ENCODE results near the gene CEP85. TPM values are rescaled to one million over a fixed set of nuclear protein-coding genes. Genes with fewer than 3 reads are reported as not detected.
A peak's percentile ranks its signal among the peaks of the same experiment; 100 is the strongest.

CEP85 gene
- total and polyA plus RNA-seq, 9 of the 15 experiments (the other 6 are each of a cell fraction or from before 2014, with no cell fraction given): 42.1 to 140 (median 92.6) TPM

DNA sequence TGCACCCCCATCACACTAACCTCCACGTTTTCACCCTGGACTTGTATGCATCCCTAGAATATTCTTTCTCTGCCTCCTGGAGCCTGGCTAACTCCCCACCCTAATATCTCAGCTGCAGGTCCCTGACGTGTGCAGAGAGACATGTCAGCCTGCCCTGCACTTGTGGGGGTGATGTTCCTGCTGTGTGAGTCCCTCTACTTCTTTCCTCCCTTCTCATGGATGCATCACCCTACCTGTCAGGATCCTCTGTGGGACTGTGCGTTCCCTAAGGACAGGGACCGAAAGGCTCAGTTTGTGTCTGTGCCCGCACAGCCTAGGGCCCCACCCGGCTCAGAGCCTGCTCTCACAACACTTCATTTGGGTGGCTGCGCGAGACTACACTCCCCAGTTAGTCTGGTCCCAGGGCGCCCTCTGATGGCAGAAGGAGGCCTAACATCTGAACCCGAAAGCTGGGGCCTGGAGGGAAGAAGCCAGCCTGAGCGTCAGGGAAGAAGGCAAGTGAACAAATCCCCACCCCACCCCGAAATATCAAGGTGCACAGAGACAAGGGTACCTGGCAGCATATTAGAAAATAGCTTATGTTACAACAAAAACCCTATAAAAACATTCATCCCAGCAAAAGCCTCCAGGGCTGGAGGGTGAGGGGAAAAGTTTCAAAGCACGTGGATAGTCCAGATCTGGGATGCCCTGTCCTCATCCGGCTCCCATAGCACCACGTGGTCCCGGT lies 87.5 kb downstream of the CEP85 start:
- intact Hi-C loops (cut with micrococcal nuclease): loop anchor here (1.0 to 5.0 kb wide), 6 partner anchors 36 to 209 kb away; partner anchors contain the start of genes CATSPER4 and PDIK1L
- peak overlapping the region in 1 of 2 experiments; percentile 65; a peak in 2 of 4 replicates for H3K9ac ChIP-seq (ENCODE audit: insufficient read depth in 1 of 2, low read depth in 2 of 2, low read length in 2 of 2)
- 0 out of 2 replicates have a peak overlapping the region, but pooled peaks have one; percentile 41 for H3K4me2 ChIP-seq (ENCODE audit: insufficient read depth, low read length)
- H3K27me3 ChIP-seq (ENCODE audit: control insufficient read depth in 2 of 2, insufficient read depth in 2 of 2, low read length in 2 of 2): no peaks in the 10 kb centered on the region
- in situ Hi-C loops (cut with MboI): loop anchor here (5.0 kb wide), 1 partner anchor 34 kb away; no protein-coding TSS in a partner anchor
- ATAC-seq (peak; percentile 87), FAIRE-seq (peak; percentile 93), DNase-seq (ENCODE audit: extremely low read depth in 1 of 4, low spot score in 3 of 4) (peak; percentile 89 to 94 (median 90))
- peaks cover 39 to 52% of the 10 kb centered on the region in 2 experiments for H3K4me1 ChIP-seq (replicated peaks in 1 of 2; ENCODE audit: control insufficient read depth in 2 of 2, insufficient read depth in 2 of 2, low read length in 2 of 2)
- H3K36me3 ChIP-seq (ENCODE audit: control insufficient read depth, insufficient read depth, low read length): peaks cover 19% of the 10 kb centered on the region; the same call in 2 of the 3 replicates
- whole genome bisulfite sequencing (ENCODE audit: insufficient coverage, low coverage, missing lambda C conversion rate): 12% methylated on average over 16 of the region's 16 CpGs
- ChIA-PET POLR2A (interaction anchor here (0.5 to 2.8 kb wide), 16 partner anchors 10 to 294 kb away, joined by 3 to 19 read pairs (median 4); partner anchors contain the start of gene SH3BGRL3), CTCF (ENCODE audit: low intra/inter-chr PET ratio) (interaction anchor here (0.5 to 4.4 kb wide), 8 partner anchors 35 to 233 kb away, joined by 3 to 31 read pairs (median 6); no protein-coding TSS in a partner anchor)
- H3K79me2 ChIP-seq (ENCODE audit: control insufficient read depth, insufficient read depth, low read length): peaks cover 2% of the 10 kb centered on the region; the same call in 1 of the 3 replicates
- BruUV-seq (replicated peaks): no TSS peak
- H3K4me3 ChIP-seq: no peak overlapping the region
- no peaks in the 10 kb centered on the region for H4K20me1 ChIP-seq (replicated peaks; ENCODE audit: control insufficient read depth, insufficient read depth, low read length)
- H3K9me3 ChIP-seq (replicated peaks; ENCODE audit: control insufficient read depth, insufficient read depth, low read depth, low read length): no peaks in the 10 kb centered on the region
- H2AFZ ChIP-seq (ENCODE audit: low read depth, low read length): peak overlapping the region; percentile 79
- H3K27ac ChIP-seq (ENCODE audit: extremely low read depth, low read depth, low read length): no peak overlapping the region
- H3K9me1 ChIP-seq (ENCODE audit: control insufficient read depth, insufficient read depth, low read length): no peaks in the 10 kb centered on the region
- TF ChIP-seq, protein P1, sequence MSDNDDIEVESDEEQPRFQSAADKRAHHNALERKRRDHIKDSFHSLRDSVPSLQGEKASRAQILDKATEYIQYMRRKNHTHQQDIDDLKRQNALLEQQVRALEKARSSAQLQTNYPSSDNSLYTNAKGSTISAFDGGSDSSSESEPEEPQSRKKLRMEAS (CRISPR knock-in tag; IDR thresholded peaks at IDR 0.05): peak; percentile 41; the same call in 1 of the 2 replicates
- TF ChIP-seq, protein P2, sequence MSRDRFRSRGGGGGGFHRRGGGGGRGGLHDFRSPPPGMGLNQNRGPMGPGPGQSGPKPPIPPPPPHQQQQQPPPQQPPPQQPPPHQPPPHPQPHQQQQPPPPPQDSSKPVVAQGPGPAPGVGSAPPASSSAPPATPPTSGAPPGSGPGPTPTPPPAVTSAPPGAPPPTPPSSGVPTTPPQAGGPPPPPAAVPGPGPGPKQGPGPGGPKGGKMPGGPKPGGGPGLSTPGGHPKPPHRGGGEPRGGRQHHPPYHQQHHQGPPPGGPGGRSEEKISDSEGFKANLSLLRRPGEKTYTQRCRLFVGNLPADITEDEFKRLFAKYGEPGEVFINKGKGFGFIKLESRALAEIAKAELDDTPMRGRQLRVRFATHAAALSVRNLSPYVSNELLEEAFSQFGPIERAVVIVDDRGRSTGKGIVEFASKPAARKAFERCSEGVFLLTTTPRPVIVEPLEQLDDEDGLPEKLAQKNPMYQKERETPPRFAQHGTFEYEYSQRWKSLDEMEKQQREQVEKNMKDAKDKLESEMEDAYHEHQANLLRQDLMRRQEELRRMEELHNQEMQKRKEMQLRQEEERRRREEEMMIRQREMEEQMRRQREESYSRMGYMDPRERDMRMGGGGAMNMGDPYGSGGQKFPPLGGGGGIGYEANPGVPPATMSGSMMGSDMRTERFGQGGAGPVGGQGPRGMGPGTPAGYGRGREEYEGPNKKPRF (IDR thresholded peaks at IDR 0.05; ENCODE audit: low read depth, low read length): no peak
- TF ChIP-seq, protein P3, sequence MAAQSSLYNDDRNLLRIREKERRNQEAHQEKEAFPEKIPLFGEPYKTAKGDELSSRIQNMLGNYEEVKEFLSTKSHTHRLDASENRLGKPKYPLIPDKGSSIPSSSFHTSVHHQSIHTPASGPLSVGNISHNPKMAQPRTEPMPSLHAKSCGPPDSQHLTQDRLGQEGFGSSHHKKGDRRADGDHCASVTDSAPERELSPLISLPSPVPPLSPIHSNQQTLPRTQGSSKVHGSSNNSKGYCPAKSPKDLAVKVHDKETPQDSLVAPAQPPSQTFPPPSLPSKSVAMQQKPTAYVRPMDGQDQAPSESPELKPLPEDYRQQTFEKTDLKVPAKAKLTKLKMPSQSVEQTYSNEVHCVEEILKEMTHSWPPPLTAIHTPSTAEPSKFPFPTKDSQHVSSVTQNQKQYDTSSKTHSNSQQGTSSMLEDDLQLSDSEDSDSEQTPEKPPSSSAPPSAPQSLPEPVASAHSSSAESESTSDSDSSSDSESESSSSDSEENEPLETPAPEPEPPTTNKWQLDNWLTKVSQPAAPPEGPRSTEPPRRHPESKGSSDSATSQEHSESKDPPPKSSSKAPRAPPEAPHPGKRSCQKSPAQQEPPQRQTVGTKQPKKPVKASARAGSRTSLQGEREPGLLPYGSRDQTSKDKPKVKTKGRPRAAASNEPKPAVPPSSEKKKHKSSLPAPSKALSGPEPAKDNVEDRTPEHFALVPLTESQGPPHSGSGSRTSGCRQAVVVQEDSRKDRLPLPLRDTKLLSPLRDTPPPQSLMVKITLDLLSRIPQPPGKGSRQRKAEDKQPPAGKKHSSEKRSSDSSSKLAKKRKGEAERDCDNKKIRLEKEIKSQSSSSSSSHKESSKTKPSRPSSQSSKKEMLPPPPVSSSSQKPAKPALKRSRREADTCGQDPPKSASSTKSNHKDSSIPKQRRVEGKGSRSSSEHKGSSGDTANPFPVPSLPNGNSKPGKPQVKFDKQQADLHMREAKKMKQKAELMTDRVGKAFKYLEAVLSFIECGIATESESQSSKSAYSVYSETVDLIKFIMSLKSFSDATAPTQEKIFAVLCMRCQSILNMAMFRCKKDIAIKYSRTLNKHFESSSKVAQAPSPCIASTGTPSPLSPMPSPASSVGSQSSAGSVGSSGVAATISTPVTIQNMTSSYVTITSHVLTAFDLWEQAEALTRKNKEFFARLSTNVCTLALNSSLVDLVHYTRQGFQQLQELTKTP (IDR thresholded peaks at IDR 0.05; ENCODE audit: low read depth in 1 of 2, partially characterized antibody in 2 of 2): peak in 1 of 2 experiments; percentile 56
- TF ChIP-seq JUN (IDR thresholded peaks at IDR 0.05; ENCODE audit: borderline replicate concordance, low read depth, low read length) (0 out of 2 replicates have a peak, but pooled peaks have one; percentile 38), JUN (CRISPR knock-in tag; IDR thresholded peaks at IDR 0.05; ENCODE audit: borderline replicate concordance) (no peak; the same call in 1 of the 2 replicates), PYGO2 (tag; IDR thresholded peaks at IDR 0.05) (no peak), ZNF589 (CRISPR knock-in tag; IDR thresholded peaks at IDR 0.05; ENCODE audit: low read depth) (no peak), CHD2 (IDR thresholded peaks at IDR 0.05; ENCODE audit: low read depth, low read length) (peak; percentile 81), ETV5 (CRISPR knock-in tag; IDR thresholded peaks at IDR 0.05; ENCODE audit: low read depth) (peak; percentile 63; the same call in 1 of the 2 replicates), CCAR2 (IDR thresholded peaks at IDR 0.05; ENCODE audit: low read depth, low read length) (0 out of 2 replicates have a peak, but pooled peaks have one; percentile 82), NCOA6 (IDR thresholded peaks at IDR 0.05) (no peak), KLF16 (IDR thresholded peaks at IDR 0.05) (peak; percentile 27; the same call in 1 of the 2 replicates), MCM5 (IDR thresholded peaks at IDR 0.05; ENCODE audit: low read depth) (no peak)

All from K562 (cell line).